RCC 7860 (cell line): ENCODE measurements around the gene NXN.
"Not testable (repeated sequence)": the region's sequence is repeated elsewhere in the genome, so short reads cannot be mapped to it uniquely, and the experiment has no call there.

ENCODE experiments used
- DNase-seq: peaks from one replicate; pipeline ENCODE4 v3.0.0-alpha.2; 2015; ENCODE audit warnings: low spot score
- FAIRE-seq: peaks from 2 replicates; lab custom pipeline; 2012; peaks lifted over from hg19 to GRCh38; lab: Jason Lieb, UNC

Gene NXN

DNA sequence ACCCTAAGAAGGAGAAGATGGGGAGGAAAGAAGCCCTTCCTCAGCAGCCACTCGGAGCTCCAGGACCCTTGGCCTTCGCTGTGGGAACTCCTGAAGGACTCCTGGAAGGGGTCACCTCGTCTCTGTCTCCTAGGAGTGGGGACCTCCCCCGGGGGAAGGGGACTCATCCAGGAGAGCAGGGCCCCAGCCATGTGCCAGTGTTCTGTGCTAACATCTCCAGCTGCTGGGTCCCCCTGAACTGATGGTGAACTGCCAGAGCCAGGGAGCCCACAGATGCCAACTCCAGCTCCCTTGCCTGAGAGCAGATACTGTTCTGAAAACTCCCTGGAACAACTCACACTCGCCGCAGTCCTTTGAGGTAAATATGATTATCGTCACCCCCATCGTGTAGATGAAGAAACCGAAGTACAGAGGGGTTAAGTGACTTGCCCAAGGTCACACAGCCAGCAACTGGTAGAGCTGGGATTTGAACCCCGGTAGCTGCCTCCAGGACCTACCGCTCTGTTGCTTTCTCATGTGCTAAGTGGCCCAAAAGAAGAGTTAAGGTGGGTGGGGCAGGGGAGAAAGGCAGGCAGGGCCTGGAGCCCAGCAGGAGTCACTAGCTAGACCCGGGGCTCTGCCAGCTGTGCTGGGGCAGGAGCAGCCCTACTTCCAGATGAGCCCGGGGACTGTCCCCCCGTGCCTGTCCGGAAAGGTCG, 27.9 kb upstream of the NXN start:
- FAIRE-seq: no peak
- DNase-seq: no peak

DNA sequence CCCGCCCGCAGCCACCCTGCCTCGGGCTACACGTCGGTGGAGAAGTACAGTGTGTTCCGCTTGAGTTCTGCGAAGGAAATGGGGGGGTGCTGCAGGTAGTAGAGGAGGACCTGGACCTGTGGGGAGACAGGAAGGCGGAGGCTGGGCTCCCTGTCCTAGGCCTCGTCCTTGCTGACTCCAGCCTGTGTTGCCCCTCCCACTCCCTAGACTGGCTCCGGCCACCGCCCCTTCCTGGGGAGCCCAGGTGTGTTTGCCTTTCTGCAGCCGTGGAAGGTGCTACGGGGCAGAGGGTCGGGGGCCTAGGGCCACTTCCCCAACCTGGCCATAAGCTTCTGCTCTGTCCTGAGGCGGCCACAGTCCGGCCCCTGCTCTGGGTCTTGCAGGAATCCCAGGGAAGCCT, 26.5 kb upstream of the NXN start:
- no peak for FAIRE-seq
- DNase-seq: no peak

DNA sequence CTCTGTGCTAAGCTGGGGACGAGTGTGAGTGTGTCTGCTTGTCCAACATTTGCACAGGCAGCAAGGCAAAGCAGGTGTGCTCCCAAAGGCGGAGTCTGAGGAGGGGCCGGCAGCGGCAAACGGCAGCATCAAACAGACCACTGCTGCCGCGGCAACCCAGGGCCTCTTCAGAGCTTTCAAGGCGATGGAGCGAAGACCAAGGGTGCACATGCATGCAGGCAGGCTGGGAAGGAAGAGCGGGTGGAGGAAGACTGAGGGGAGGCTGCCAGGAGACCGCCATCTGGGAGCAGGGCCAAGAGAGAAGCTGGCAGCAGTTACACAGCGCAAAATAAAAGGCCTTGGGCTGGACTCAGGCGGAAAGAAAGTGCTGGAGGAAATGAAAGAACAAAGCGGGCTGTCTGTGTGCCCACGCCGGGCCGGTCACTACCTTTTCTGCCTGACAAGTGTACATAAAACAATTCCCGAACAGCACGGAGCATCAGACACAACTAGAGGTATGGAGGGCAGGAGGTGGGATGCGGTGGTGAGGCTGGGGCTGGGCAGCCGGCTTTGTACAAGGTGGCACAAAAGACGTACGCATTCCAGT, 25.9 kb upstream of the NXN start:
- FAIRE-seq (no peak), DNase-seq (no peak)

GRCh38 chr17:1004769-1005295, 25.3 kb upstream of the NXN start:
- DNase-seq (no peak), FAIRE-seq (no peak)

DNA sequence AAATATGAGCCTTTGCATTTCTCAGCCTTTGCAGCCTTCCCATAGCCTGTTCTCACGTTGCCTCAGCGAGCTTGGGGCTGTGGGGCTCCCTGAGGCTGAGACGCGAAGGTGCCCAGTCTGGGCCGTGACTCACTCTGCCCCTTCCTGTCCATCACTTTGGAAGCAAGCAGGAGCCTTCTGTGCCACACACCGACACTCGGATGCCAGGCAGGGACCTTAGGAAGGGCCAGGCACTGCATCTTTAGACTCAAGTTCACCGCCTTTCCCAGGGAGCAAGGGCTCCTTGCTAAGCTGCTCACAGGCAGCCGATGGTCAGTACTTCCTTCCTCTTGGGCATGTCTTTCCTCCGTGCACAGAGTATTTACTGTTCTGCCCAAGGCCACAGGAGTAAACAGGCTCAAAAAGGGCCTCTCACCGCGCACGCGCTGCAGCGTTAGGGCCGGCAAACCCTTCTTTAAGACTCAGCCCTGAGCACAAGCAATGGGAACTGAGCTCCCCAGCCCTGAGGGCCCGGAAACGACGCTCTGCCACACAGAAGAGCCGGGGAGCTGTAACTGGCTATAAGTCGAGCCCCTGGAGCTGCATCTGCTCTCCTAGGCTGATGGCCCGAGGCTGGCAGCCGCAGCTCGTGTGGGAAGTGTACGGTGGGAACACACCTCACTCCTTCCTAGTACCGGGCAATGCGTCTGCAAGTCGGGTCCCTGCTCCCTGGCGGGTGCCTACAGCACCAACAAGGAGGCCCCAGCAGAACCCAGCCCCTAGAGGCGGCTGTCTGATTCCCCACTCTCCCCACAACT, 24.6 kb upstream of the NXN start:
- no peak for FAIRE-seq
- DNase-seq: no peak

GRCh38 chr17:1003633-1003971, 24.0 kb upstream of the NXN start:
- no peak for FAIRE-seq

DNA sequence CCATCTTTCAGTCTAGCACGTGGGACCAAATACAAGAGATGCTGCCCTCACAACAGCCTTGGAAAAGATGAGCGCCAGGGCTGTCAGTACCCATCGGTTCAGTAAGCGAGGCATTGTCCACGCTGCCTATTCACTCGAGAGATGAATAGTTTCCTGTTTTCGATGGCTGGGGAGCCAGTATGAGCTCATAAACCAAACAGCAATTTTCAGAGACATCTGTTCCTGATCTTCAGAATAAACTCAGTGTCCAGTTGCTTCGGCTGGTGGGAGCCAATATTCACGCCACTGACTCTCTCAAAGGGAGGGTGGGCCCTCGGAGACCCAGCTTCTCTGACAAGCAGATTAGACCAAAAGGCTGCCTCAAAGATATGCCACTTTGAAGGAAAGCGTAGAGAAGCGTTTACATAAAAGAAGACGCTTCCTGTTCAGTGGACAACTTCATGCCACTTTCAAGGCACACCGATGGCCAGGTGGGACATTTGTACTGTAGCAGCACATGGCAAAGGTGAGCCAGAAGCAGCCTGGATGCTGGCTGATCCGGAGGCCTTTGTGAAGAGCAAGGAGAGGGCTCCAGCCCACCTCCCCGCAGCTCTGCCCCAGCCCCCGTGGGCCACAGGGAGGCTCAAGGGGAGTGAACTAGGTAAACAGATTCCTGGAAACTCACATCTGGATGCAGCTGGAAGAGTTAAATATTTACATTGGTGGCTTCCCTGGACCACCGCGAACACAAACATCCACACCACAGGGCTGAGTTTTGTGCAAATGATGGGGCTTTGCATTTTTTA, 23.4 kb upstream of the NXN start:
- FAIRE-seq (no peak), DNase-seq (no peak)

More at GRCh38 chr17:1003633-1003971, 24.0 kb upstream of the NXN start:
- DNase-seq: no peak

- no peak for DNase-seq
- no peak for FAIRE-seq
Observed at GRCh38 chr17:1002412-1002753, 22.8 kb upstream of the NXN start.

GRCh38 chr17:1001640-1002411, 22.2 kb upstream of the NXN start:
- FAIRE-seq (no peak), DNase-seq (no peak)

- FAIRE-seq (no peak), DNase-seq (no peak)
Observed at GRCh38 chr17:1000597-1001461, 21.3 kb upstream of the NXN start.

DNA sequence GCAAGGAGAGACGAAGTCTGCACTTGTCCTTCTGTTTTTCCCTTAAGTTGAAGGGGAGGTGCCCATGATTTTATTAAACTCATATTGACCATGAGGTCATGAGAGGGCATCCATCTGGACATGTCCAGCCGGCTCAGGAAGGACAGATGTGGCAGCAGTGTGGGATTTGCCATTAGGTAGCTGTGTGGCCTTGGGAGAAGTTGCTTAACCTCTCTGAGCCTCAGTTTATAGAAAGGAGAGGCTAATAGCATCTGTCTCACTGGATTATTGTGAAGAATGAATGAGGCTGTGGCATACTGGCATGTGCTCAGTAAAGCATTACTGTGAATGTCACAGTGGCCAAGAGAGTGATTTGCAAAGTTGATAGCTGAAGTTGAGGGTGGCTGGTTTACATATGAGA, 18.5 kb upstream of the NXN start:
- FAIRE-seq (no peak), DNase-seq (no peak)

DNA sequence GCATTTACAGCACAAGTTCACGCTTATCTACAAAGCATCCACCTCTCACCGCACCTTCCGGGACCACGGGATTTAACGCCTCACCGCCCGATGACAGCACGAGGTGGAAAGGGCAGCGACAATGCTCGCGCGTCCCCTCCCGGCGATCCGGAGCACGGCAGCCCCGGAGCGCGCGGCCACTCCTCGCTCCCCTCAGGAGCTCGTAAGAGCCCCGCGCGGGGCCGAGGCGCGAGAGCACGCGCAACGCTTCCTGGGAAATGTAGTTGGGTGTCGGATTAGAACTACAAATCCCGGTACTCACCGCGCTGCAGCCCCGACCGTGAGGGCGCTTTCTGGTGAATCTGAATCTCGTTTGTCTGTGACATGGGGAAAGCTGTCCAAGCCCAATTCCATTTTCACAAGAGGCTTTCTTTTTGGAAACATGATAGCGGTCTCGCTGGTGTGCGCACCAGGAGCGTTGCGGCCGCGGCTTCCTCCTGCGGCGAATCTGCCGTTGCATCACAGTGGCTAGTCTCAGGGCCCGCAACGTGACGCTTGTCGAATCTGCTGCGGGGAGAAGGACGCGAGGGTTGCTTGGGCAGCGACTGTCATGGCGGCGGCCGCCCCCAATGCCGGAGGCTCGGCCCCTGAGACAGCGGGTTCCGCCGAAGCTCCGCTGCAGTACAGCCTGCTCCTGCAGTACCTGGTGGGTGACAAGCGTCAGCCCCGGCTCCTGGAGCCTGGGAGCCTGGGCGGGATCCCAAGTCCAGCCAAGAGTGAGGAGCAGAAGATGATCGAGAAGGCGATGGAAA, 17.2 kb upstream of the NXN start, which contains the start of gene TIMM22:
TIMM22 (plus strand) TSS at position 576 of the 791 bp plus-strand sequence; CDS start at position 590, 14 bp downstream.
- FAIRE-seq: peak; percentile 79
- DNase-seq: peak; percentile 93

DNA sequence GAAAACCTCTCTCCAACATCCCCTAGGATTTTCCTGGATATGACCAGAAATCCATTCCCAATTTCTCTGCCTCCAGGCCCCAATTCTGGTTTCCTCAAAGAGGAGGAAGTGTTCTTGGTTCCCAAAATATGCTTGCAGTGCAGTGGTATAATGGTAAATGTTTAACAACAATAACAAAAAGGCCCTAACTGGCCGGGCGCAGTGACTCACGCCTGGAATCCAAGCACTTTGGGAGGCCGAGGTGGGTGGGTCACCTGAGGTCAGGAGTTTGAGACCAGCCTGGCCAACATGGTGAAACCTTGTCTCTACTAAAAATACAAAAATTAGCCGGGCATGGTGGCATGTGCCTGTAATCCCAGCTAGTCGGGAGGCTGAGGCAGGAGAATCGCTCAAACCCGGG, 15.7 kb upstream of the NXN start:
- not testable (repeated sequence) for DNase-seq, FAIRE-seq

DNA sequence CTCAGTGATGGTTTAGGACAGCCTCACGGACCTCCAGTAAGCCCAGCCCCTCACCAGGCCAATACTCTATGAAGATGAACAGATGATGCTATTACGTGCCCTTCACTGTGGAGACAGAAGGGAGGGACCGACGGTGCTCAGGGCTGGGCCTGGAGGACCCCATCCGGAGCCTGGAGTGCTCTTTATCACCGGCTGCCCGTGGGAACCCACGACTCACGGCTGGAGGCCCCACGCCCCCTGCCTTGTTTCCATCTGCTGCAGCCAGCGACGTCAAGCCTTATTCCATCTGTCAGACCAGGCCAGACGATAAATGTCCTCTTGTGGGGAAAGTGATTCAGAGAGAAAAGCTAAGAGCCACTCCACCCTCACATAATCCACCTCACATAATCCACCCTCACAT, 13.4 kb upstream of the NXN start:
- DNase-seq (no peak), FAIRE-seq (no peak)

GRCh38 chr17:988561-988960, 9.0 kb upstream of the NXN start:
- no peak for DNase-seq
- FAIRE-seq: no peak

DNA sequence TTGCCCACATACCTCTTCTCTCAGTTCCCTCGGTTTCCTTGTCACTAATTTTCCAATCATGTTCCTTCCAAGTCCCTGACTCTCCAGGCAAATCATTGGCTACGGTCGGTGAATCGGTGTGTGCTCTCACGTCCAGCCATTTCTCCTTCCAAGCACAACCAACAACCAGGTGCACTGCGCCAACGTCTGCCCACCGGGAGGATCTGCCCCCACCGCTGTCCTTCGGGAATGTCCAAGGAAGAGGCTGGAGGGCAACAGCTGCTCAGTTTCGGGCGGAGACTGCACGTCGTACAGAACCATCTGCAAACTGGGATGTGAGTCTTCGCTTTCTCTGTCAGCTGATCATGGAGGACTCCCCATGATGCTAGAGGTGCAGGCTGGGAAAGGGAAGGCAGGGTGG, 8.4 kb upstream of the NXN start:
- DNase-seq (no peak), FAIRE-seq (no peak)

- FAIRE-seq (no peak), DNase-seq (no peak)
Observed at GRCh38 chr17:986322-986929, 6.8 kb upstream of the NXN start.

GRCh38 chr17:983921-984320, 4.3 kb upstream of the NXN start:
- no peak for FAIRE-seq

More at GRCh38 chr17:983921-984320, 4.3 kb upstream of the NXN start:
- no peak for DNase-seq
